Stimulated activated CD4-positive, alpha-beta T cell treated with anti-CD3 and anti-CD28 coated beads, Interleukin-4, amount 100 ng/mL, for 24 hours (primary cell): ENCODE measurements around the gene LRRC72.
"Not testable (repeated sequence)": the region's sequence is repeated elsewhere in the genome, so short reads cannot be mapped to it uniquely, and the experiment has no call there.

Source experiments
- DNase-seq: peaks from one replicate; pipeline ENCODE4 v3.0.0-alpha.2; 2020

The LRRC72 gene

DNA sequence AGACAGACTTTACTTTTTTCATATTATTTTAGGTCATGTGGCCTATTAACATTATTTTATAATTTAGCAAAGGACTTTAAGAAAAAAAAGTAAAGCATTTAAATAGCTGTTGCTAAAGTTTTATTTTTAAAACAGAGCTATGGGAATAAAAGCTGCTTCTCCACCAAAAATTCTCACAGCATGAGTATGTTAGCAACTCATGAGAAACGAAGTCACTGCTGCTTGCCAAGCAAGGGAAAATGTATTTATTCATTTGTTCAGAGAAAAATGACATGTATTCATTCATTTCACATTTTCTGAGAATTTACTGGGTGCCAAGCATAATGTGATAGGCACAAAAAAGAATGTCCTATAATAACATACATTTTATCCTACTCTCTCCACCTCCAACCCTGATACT, 5.1 kb downstream of the LRRC72 start:
- no peak for DNase-seq

DNA sequence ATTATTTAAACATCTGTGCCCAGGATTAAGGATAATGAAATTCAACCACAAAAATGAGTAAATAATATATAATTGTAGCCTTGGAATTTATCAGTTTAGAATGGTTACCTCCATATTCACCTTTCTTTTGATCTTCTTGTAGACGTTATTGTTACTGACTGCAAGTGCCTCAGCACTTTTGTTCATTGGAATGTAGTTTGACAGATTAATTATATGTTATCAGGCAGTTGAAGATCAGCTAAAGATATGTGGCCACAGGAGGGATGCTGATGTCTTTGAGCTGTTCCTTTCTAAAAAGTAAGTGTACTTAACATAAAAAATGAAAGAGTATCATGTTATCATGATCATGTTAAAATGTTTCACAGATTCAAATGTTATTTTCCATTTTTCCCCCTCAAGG, 5.6 kb downstream of the LRRC72 start:
- no peak for DNase-seq

DNA sequence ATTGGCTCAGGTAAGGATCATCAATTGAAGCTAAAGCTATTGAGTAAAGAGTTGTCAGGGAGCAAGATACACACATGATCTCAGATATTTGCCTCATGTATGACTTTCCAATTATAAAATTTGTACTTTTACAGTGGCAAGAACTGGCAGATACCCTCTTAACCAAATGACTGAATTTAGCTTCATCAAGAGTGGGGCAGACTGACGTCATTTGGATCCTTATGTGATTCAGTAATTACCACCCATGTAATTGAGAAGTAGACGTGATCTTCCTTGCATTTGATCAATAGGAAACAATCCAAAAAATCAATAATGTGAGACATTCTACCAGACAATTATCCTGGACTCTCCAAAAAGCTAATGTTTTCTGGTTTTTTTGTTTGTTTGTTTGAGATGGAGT, 8.9 kb downstream of the LRRC72 start:
- no peak for DNase-seq

DNA sequence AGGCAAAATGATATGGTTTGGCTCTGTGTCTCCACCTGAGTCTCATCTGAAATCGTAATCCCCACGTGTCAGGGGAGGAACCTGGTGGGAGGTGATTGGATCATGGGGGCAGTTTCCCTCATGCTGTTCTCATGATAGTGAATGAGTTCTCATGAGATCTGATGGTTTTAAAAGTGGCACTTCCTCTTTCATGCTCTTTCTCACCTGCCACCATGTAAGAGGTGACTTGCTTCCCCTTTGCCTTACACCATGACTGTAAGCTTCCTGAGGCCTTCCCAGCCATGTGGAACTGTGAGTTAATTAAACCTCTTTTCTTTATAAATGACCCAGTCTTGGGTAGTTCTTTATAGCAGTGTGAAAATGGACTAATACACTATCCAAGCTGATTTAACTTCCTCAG, 13.9 kb downstream of the LRRC72 start:
- not testable (repeated sequence) for DNase-seq

DNA sequence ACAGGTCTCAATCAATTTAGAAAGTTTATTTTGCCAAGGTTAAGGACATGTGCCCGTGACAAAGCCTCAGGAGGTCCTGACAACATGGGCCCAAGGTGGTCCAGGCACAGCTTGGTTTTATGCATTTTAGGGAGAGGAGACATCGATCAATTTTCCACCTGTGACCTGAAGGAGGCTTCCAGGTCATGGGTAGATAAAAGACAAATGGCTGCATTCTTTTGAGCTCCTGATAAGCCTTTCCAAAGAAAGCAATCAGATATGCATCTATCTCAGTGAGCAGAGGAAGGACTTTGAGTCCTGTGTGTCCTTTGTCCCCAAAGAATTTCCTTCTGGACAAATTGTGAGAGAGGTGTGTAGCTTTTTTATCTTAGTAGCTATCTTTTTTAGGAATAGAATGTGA, 15.8 kb downstream of the LRRC72 start:
- DNase-seq = no peak

DNA sequence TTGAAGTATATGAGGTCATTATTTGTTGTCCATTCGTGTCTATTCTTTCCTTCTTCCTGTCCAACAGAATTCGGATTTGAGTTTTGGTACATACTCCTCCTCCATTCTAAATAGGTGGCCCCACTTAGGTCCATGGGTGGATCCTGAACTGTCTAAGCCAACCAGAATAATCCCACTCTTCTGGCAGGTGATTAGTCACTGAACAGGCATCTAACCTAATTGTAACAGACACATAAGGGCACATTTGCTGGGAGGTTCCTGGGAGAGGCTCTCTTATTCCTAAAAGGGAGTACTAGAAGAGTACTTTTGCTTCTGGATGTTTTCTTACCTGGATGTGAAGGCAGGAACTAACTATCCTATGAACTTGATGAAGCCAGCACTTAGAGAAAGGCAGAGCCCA, 16.8 kb downstream of the LRRC72 start:
- no peak for DNase-seq

DNA sequence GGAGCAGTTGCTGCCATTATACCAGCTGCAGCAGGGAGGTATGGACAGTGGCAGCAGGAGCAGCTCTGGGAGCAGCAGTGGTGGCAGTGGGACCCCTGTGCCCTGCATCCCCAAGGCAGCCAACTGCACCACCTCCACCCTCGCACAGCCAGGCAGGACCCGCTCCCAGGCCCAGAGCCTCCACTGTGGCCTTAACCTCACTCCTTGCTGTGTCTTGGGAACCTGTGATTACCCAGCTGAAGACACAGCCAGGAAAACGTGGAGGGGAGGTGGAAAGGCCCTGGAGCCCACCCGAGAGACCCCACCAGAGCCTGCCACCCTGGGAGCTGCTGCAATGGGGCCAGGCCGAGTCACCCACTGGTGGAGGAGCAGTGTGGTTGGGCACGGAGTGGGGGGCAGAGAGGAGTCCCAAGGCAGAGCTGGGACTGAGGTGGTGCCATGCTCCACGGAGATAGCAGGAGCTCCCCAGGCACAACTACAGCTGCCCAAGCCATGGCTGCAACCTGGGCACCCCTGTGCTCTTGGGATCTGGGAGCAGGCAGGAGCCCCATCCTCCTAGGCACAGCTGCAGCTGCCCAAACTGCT, 20.4 kb downstream of the LRRC72 start:
- no peak for DNase-seq

DNA sequence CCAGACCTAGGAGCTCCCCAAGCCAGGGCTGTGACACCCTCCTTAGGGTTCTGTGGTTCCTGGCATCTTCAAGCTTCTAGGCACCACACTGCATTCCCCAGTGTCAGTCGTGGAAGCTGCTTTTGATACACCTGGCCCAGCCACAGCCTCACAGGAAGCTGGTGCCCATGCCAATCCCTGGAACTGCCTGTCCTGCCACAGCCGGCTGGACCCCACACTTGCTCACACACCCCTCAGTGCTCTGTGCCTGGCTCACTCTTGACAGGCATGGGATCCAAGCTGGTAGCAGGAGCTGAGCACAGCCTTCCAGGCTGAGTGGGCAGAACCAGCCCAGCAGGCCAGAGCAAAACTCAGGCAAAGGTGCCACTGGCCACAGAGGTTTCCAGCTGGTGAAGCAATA, 21.8 kb downstream of the LRRC72 start:
- DNase-seq = no peak

DNA sequence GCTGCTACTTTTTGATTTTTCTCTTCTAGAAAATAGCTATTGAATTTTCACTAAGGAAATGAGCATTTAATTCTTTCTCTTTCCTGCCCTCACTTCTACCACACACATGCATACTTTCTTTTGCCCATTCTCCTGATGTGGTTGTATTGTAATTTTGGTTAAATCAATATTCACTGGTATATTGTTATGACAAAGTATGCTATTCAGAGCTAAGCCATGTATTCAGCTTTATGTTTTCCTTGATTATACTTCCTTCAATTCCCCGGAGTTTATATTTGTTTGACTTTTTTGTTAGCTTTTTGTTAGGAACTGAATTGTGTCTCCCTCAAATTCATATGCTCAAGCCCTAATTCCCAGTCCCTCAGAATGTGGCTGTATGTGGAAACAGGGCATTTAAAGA, 24.0 kb downstream of the LRRC72 start:
- DNase-seq = no peak

DNA sequence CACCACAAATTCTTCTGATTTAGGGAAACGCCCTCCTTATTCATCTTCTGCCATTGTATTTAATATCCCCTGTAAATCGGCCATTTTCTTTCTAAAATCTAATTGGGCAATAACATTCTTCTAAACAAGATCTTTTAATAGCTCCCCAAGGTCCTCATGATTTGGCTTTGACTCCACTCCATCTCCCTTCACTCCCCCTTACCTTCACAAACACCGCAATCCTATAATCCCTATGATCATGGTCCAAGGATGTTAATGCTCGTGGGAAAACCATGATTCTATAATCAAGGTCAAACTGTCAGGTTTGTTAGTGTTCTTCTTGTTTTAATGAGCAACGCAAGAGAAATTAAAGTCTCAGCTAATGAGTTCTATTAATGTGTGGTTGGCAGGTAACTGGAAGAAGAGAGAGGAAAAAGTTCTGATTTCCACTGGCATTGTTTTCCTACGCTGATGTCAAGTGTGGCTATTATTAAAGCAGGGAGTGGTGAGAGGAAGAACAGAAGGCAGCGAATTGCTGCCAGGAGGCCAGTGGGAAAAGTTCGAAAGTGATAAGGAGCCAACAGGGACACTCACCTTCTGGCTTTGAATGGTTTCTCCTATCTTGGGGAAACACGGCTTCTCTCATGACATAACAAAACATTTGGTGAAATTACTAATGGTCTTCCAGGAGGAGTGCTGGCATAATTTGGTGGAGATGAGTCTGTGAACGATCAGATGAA, 28.1 kb downstream of the LRRC72 start:
- no peak for DNase-seq

DNA sequence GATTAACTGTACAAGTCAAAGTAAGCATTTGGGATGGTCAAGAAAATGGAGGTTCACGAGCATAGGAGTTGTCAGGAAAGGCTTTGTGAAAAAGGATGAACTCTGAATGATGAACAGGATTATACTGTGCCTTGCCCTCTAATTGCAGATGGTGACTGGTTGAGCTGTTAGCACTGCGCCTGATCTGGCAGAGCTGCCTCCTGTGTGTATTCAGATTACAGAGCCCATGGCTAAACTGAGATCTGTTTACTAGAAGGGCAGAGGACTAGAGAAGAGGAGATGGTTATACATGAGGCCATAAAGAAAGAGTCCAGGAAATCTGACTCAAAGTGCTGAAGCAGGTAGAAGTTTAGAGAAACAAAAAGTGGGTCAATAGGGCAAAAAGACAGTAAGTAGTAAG, 29.7 kb downstream of the LRRC72 start:
- DNase-seq = no peak

DNA sequence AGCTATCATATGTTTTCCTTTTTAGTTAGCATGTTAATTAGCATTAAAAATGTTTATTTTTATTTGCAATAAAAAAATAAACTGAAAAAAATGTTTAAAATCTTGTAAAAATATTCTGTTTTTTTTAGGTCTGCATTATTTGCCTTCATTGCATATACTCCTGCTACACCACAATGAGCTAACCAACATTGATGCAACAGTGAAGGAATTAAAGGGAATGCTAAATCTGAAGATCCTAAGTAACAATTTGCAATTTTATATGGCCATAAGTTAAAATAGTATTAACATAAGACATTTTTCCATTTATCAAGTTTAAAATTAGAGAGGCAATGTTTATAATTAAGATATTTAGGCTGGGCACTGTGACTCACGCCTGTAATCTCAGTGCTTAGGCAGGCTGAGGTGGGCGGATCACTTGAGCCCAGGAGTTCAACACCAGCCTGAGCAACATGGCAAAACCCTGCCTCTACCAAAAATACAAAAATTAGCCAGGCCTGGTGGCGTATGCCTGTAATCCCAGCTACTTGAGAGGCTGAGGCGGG, 32.2 kb downstream of the LRRC72 start:
- no peak for DNase-seq

DNA sequence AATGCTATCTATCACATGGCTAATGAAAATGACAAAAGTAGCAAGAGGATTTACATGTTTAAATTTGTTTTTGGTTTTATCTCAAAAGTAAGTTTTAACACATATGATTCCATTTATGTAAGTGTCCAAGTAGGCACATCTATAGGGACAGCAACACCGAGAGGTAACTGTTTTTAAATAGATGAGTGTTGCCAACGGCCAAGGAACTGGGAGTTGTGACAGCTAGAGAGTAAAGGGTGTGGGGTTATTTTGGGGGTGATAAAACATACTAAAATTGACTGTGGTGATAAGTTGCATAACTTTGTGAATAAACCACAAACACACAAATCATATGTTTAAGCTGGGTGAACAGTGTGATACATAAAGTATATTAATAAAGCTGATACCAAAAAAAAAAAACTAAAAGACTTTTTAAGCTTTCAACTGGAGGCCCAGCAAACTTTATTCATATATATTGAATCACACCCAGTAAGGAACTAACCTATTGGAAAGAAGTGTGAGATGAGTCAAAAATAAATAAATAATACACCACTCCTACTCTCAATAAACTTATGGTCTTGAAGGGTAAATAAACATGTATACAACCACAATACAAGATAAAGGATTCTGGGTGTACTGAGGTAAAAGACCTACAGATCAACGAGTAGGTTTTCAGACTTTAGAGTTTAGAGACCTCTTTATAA, 33.0 kb downstream of the LRRC72 start:
- no peak for DNase-seq

DNA sequence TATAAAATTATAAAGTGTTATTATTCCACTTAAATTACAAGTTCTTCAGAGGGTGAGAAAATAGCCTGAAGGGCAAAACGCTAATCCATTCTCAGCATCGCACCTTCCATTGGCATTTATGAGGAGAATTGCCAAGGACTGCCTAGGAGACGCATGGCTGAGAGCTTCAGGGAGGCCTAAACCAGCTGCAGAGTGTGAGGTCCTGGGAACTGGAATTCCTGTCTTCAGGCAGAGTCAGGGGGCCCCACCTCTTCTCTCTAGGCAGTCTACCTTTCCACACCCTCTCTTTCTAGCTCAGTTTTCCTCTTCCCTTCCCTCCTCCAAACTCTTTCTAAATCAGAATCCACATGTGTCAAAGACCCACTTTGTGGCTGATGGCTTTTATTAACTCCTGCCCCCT, 35.3 kb downstream of the LRRC72 start:
- no peak for DNase-seq

DNA sequence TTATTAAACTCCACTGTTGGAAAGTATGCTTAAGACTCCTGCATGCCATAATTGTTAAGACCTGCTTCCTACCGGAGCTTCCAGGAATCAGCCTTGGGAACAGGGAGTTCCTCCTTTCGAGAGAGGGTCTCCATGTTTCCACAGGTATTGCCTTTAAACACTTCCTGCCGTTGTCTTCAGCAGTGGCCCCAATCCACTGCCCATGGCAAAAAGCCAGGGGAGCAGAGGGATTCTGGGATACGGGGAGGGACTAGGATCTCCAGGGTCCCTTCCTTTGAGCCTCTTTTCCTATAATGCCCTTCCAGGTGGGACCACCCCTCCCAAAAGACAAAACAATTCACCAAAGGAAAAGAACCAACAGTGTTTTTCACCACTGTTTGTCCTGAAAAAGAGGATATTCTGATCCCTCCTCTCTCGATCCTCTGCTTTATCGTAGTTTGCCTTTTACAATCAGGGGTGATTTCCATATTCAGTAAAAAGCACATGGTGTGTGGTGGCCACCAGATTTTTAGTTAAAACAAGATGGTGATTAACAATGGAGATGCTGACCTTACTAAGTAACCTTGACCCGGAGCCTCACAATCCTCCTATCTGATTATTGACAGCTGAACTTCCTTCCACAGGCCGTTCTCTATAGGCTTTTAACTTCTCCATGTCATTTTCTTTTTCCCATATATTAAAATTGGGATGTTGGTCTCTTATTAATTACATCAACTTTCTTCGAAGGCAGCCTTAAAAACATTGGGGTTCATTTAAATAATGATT, 36.0 kb downstream of the LRRC72 start:
- DNase-seq = no peak

DNA sequence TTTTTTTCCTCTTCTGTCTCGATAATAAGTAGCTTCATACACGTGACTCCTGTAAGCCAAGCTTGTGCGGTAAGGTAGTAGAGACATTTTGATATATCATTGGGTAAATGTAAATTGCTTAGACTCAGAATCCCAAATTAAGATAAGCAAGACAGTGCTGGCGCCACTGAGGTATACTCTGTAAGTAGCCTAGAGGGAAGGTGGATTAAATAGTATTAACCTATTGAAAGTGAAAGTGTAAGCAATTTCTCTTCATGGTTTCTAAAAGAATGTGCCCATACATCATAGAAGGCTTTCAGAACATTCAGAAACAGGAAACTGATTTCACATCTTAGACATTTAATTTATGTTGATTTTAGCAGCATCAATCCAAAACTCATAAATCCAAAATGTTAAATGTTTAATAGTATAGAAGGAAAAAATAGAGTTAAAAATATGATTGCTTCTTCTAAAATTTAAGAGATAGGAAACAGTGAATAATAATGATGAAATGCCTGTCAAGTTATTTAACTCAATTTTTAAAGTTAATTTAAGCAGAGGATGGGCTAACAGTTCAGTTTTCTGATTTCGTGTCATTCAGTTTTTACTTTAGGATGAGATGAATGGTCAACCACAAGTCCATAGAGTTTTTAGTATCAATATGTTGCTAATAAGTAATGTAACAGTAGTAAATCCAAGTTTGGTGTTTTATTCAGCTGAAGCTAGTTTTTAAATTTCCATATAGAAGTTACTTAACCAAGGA, 36.8 kb downstream of the LRRC72 start:
- no peak for DNase-seq

DNA sequence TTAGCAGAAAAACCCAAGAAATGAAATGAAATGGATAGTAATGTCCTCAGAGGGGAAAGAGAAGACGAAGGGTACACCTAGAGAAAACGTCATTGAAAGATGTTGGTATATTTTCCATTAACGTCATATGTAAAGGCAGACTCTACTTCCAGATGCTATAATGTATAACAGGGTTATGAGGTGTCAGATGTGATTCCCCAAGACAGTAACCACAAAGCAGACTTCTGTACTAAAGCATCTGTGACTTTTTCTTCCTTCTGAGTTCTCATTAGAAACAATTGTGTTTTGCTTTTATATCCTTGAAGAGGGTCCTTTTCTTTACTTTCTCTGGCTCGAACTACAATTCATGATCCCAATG, 37.4 kb downstream of the LRRC72 start:
- DNase-seq = no peak

DNA sequence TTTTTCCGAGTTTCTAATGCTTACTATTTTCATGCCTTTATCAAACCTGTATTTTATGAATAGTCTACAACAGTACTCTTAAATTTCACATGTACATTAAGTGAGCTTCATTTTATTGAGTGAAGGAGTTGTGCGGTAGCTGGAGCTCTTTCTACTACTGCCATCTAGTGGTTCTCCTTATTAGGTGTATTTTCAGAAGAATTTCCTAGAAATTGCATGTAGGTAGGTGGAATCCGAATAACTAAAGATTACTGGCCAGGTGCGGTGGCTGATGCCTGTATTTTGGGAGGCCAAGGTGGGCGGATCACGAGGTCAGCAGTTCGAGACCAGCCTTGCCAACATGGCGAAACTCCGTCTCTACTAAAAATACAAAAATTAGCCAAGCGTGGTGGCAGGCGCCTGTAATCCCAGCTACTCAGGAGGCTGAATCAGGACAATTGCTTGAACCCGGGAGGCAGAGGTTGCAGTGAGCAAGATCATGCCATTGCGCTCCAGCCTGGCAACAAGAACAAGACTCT, 38.3 kb downstream of the LRRC72 start:
- DNase-seq = no peak

DNA sequence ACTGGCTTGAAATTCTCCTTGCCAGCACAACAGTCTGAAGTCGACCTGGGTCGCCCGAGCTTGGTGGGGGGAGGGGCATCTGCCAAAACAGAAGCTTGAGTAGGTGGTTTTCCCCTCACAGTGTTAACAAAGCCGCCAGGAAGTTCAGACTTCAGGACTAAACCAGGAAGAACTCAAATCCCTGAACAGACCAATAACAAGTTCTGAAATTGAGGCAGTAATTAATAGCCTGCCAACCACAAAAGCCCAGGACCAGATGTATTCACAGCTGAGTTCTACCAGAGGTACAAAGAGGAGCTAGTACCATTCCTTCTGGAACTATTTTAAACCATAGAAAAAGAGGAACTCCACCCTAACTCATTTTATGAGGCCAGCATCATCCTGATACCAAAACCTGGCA, 45.3 kb downstream of the LRRC72 start:
- no peak for DNase-seq

DNA sequence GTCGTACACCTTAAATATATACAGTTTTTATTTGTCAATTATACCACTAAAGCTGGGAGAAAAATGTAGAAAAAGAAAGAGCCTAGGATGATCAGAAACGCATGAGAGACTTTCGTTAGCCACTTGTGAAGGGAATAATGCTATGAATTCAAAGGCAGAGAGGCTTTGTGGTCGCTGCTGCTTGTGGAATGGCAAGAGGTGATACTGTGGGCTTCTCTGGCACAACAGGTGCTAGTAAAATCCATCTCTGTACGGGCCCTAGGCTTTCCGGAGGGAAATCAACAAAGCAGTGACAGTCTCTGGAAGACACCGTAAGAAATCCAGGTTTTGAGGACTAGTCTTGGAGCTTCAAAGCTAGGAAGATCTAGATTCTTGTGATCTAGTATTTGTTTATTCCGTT, 52.6 kb downstream of the LRRC72 start:
- no peak for DNase-seq

DNA sequence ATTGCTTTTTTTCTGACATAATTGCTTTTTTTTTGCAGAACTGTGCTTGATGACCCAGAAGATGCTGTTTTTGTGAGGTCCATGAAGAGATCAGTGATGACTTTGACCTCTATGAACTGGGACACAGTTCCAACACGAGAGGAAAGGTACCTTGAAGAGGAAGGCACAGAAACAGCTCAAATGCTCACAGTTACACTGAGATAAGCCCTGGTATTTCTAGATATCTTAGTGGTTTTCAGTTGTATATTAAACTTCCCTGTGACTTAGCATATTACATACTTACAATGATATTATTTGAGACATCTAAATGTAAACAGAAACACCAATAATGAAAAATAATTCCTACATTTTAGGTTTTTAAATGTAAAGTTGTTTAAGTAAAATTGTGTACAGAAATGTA, 54.7 kb downstream of the LRRC72 start:
- no peak for DNase-seq

DNA sequence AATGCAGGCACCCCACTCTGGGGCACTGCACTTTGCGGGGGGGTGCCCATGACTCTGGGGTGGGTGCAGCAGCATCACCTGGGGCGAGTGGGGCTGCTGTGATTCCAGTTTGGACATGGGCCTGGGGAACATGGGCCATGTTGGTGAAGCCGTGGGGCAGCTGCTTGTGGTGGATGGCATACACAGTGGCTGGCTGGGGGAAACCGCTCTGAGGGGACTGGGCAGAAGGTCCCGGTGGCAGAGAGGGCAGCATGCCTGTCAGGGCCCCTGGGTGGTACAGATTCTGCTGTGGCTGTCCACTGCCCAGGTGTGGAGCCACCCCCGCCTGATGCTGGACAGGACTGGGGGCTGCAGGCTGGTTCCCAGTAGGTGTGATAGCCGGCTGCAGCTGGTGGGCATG, 57.2 kb downstream of the LRRC72 start:
- DNase-seq = no peak

DNA sequence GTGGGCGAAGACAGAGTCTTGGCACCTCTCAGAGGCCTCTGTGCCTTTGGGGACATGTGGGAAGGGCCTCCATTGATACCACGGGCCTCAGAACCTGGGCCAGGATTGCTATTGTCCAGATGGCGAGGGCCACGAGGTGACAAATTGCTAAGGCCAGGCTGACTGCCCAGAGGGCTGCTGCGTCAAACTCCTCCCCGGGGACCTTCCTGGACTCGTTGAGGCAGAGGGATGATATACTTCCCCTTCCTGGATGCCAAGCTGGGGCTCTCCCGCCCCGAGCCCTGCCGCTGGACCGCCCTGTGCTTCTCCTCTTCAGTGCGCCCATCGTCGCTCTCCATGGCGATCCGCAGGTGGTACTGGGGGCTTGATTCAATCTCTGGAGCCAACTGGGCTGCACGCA, 58.9 kb downstream of the LRRC72 start:
- no peak for DNase-seq
